DND-41 (cell line): Measurements from ENCODE around the gene ERMAP.

Source experiments
- ATAC-seq: fragments of 200-7000 bp; cut with Tn5 transposase; 3 replicates; pipeline ENCODE4 v1.9.1; 2021; ENCODE audit warnings: low read depth; ENCODE audit not compliant: insufficient read depth
- DNase-seq: peaks from one replicate; pipeline ENCODE4 v3.0.0-alpha.2; 2020
- H2AFZ ChIP-seq: 2 replicates; pipeline ENCODE4 v1.6.0; 2012; ENCODE audit warnings: low read depth, low read length
- H3K27ac ChIP-seq: 2 replicates; pipeline ENCODE4 v1.5.1; 2012; ENCODE audit warnings: low read length, inconsistent platforms
- H3K27me3 ChIP-seq: fragments of 200-600 bp; sonication (generic); 2 replicates; pipeline ENCODE4 v1.6.0; 2012; ENCODE audit warnings: low read length, mild to moderate bottlenecking, inconsistent platforms; ENCODE audit not compliant: insufficient read depth, poor library complexity
- H3K36me3 ChIP-seq: 2 replicates; pipeline ENCODE4 v1.5.1; 2012; ENCODE audit warnings: low read length, inconsistent platforms; ENCODE audit not compliant: insufficient read depth
- H3K4me1 ChIP-seq: 2 replicates; pipeline ENCODE4 v1.5.1; 2012; ENCODE audit warnings: mild to moderate bottlenecking, low read length; ENCODE audit not compliant: insufficient read depth
- H3K4me2 ChIP-seq: 2 replicates; pipeline ENCODE4 v1.6.0; 2012; ENCODE audit warnings: mild to moderate bottlenecking, moderate library complexity, low read length, inconsistent platforms; ENCODE audit not compliant: insufficient read depth
- H3K4me3 ChIP-seq, 2 experiments: fragments of 200-600 bp in 1 of 2; shearing (Covaris generic) in 1 of 2; 2 replicates each; pipeline ENCODE4 v1.5.1; 2012 to 2016; ENCODE audit warnings: inconsistent platforms in 2 of 2, low read length in 2 of 2, mild to moderate bottlenecking in 2 of 2, low read depth in 1 of 2, moderate library complexity in 1 of 2
- H3K79me2 ChIP-seq: 2 replicates; pipeline ENCODE4 v1.6.0; 2012; ENCODE audit warnings: low read length, inconsistent platforms; ENCODE audit not compliant: insufficient read depth
- H3K9ac ChIP-seq: 2 replicates; pipeline ENCODE4 v1.6.0; 2012; ENCODE audit warnings: low read depth, mild to moderate bottlenecking, inconsistent platforms, low read length, moderate library complexity
- H3K9me3 ChIP-seq: 2 replicates; pipeline ENCODE4 v1.5.1; 2012; ENCODE audit warnings: low read length, moderate library complexity, mild to moderate bottlenecking, inconsistent platforms; ENCODE audit not compliant: insufficient read depth, severe bottlenecking
- H4K20me1 ChIP-seq: 2 replicates; pipeline ENCODE4 v1.6.0; 2012; ENCODE audit warnings: low read length; ENCODE audit not compliant: insufficient read depth
- EZH2 ChIP-seq: IDR thresholded peaks from 3 replicates; pipeline ENCODE4 v1.6.1; 2012; ENCODE audit warnings: borderline replicate concordance, low read depth, mild to moderate bottlenecking, moderate library complexity, low read length, inconsistent platforms; ENCODE audit not compliant: severe bottlenecking
- TF ChIP-seq, protein P1 (sequence below): IDR thresholded peaks from 2 replicates; pipeline ENCODE4 v1.5.1; 2012; ENCODE audit warnings: borderline replicate concordance, low read length, moderate library complexity, mild to moderate bottlenecking; ENCODE audit not compliant: poor library complexity, severe bottlenecking; ENCODE audit errors: extremely low read depth

ERMAP gene

GRCh38 chr1:42797979-42798378, 18.9 kb upstream of the ERMAP start:
- no peaks in the 10 kb centered on the region for H3K4me1 ChIP-seq
- H3K27ac ChIP-seq, result no peak overlapping the region
- H3K9ac ChIP-seq, result no peak overlapping the region
- H3K9me3 ChIP-seq, result no peaks in the 10 kb centered on the region
- TF ChIP-seq, protein P1, sequence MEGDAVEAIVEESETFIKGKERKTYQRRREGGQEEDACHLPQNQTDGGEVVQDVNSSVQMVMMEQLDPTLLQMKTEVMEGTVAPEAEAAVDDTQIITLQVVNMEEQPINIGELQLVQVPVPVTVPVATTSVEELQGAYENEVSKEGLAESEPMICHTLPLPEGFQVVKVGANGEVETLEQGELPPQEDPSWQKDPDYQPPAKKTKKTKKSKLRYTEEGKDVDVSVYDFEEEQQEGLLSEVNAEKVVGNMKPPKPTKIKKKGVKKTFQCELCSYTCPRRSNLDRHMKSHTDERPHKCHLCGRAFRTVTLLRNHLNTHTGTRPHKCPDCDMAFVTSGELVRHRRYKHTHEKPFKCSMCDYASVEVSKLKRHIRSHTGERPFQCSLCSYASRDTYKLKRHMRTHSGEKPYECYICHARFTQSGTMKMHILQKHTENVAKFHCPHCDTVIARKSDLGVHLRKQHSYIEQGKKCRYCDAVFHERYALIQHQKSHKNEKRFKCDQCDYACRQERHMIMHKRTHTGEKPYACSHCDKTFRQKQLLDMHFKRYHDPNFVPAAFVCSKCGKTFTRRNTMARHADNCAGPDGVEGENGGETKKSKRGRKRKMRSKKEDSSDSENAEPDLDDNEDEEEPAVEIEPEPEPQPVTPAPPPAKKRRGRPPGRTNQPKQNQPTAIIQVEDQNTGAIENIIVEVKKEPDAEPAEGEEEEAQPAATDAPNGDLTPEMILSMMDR, result no peak
- no peak for TF ChIP-seq EZH2
- no peaks in the 10 kb centered on the region for H3K27me3 ChIP-seq
- H3K4me2 ChIP-seq, result no peak overlapping the region
- H3K79me2 ChIP-seq, result no peaks in the 10 kb centered on the region
- no peak overlapping the region for H2AFZ ChIP-seq
- ATAC-seq, result no peak
- no peaks in the 10 kb centered on the region for H4K20me1 ChIP-seq
- H3K4me3 ChIP-seq, result no peak overlapping the region
- H3K36me3 ChIP-seq, result no peaks in the 10 kb centered on the region
- DNase-seq, result no peak

DNA sequence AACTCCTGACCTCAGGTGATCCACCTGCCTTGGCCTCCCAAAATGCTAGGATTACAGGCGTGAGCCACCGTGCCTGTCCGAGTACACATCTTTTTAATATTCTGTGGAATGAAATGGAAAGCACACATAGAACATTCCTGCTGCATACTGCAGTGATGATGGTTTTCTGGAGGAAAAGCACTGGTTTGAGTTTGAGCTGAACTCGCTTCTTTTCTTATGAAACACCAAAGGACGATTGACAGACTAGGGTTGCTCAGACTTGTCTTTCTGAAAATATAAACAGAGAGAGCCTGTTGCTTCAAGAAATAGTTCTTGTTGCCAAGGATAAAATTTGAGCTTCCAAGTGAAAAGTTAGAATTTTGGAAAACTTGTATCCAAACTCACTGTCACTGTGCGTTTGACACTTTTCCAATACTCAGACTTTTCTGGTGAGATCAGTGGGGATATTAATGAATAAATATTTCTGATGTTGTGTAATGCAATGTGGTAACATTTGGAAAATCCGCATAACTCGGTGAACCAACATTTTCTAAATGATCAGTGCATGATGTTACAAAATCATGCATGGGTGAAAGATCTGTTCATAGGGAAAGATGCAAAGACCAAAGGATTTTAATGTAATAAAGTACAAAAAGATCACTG, 15.0 kb upstream of the ERMAP start:
- Histone ChIP-seq H2AFZ (no peak overlapping the region), H3K27ac (no peak overlapping the region), H3K4me1 (no peaks in the 10 kb centered on the region), H4K20me1 (no peaks in the 10 kb centered on the region), H3K36me3 (peaks cover 12% of the 10 kb centered on the region), H3K9ac (no peak overlapping the region), H3K9me3 (no peaks in the 10 kb centered on the region), H3K4me3 (no peak overlapping the region), H3K79me2 (no peaks in the 10 kb centered on the region), H3K4me2 (no peak overlapping the region), H3K27me3 (no peaks in the 10 kb centered on the region)
- DNase-seq, result no peak
- TF ChIP-seq EZH2, result no peak
- TF ChIP-seq, protein P1, result no peak
- ATAC-seq, result no peak

- H3K9me3 ChIP-seq, result no peaks in the 10 kb centered on the region
- H3K4me2 ChIP-seq, result no peak overlapping the region
- no peak overlapping the region for H3K9ac ChIP-seq
- H3K79me2 ChIP-seq, result no peaks in the 10 kb centered on the region
- no peaks in the 10 kb centered on the region for H3K27me3 ChIP-seq
- ATAC-seq (no peak), DNase-seq (no peak)
- peaks cover 12% of the 10 kb centered on the region for H3K36me3 ChIP-seq
- no peak overlapping the region for H2AFZ ChIP-seq
- TF ChIP-seq, protein P1, result no peak
- TF ChIP-seq EZH2, result no peak
- no peaks in the 10 kb centered on the region for H4K20me1 ChIP-seq
- H3K27ac ChIP-seq, result no peak overlapping the region
- no peak overlapping the region for H3K4me3 ChIP-seq
- no peaks in the 10 kb centered on the region for H3K4me1 ChIP-seq
Observed at GRCh38 chr1:42806171-42806570, 10.8 kb upstream of the ERMAP start.
